ENCODE measurements around the gene DDX60. TPM values are rescaled to one million over a fixed set of nuclear protein-coding genes. Genes with fewer than 3 reads are reported as not detected.

Gene DDX60
- total RNA-seq, 1 donor from 2014 or later = 15.0 TPM

GRCh38 chr4:168208957-168209614, 109.5 kb downstream of the DDX60 start:
- no peak for DNase-seq

- DNase-seq = no peak
These were observed 115.2 kb downstream of the DDX60 start for GRCh38 chr4:168203233-168203911.

- DNase-seq = no peak
These were observed 117.9 kb downstream of the DDX60 start for GRCh38 chr4:168200685-168201084.

- no peak for DNase-seq
These were observed 119.1 kb downstream of the DDX60 start for GRCh38 chr4:168199260-168199957.

GRCh38 chr4:168197926-168198325, 120.6 kb downstream of the DDX60 start:
- DNase-seq = no peak

GRCh38 chr4:168188754-168189153, 129.8 kb downstream of the DDX60 start:
- no peak for DNase-seq

GRCh38 chr4:168183717-168184571, 134.6 kb downstream of the DDX60 start:
- peak; percentile 3 for DNase-seq

- no peak for DNase-seq
These were observed 140.9 kb downstream of the DDX60 start for GRCh38 chr4:168177546-168178149.

- no peak for DNase-seq
These were observed 144.2 kb downstream of the DDX60 start for GRCh38 chr4:168174308-168174707.

GRCh38 chr4:168167714-168168284, 150.8 kb downstream of the DDX60 start:
- DNase-seq = no peak

Other genes with a start within 250 kb of the DDX60 start
- gene ANXA10, start 226.2 kb downstream of the DDX60 start, total RNA-seq = not detected
- gene DDX60L, start 161.7 kb upstream of the DDX60 start, total RNA-seq = 12.8 TPM
- gene PALLD, start 178.3 kb upstream of the DDX60 start, total RNA-seq = 121 TPM